Activated B cell treated with CpG ODN at 0.5 μM for 24 hours (primary cell): ENCODE data around the gene ANKRD11. TPM values are rescaled to one million over a fixed set of nuclear protein-coding genes. Genes with fewer than 3 reads are reported as not detected.

Experiments
- ATAC-seq: fragments of 200-7000 bp; cut with Tn5 transposase; one replicate; pipeline ENCODE4 v1.10.0; 2021; ENCODE audit warnings: low read depth, mild to moderate bottlenecking, moderate library complexity
- CTCF ChIA-PET: fragments of 350-600 bp; sonication (Branson Sonifier 250); formaldehyde crosslinking; loops from one replicate; lab custom pipeline; 2021; ENCODE audit warnings: antibody characterized with exemption; lab: Charles Lee
- POLR2A ChIA-PET: fragments of 350-600 bp; sonication (Branson Sonifier 250); formaldehyde crosslinking; loops from one replicate; lab custom pipeline; 2021; ENCODE audit warnings: antibody characterized with exemption; lab: Charles Lee
- DNase-seq: peaks from one replicate; pipeline ENCODE4 v3.0.0; 2022
- H3K27ac Mint-ChIP-seq: one replicate; pipeline ENCODE4 v1.8.0; 2020; ENCODE audit warnings: mixed read lengths
- H3K27me3 Mint-ChIP-seq: one replicate; pipeline ENCODE4 v1.8.0; 2021; ENCODE audit warnings: mixed read lengths
- H3K36me3 Mint-ChIP-seq: one replicate; pipeline ENCODE4 v1.8.0; 2021; ENCODE audit warnings: low read depth, mixed read lengths
- H3K4me1 Mint-ChIP-seq: one replicate; pipeline ENCODE4 v1.8.0; 2021; ENCODE audit warnings: mixed read lengths
- H3K4me3 Mint-ChIP-seq: one replicate; pipeline ENCODE4 v1.8.0; 2020; ENCODE audit warnings: mild to moderate bottlenecking, mixed read lengths
- H3K9me3 Mint-ChIP-seq: one replicate; pipeline ENCODE4 v1.8.0; 2020; ENCODE audit warnings: mixed read lengths
- CTCF ChIP-seq: fragments of 200-600 bp; IDR thresholded peaks from one replicate; pipeline ENCODE4 v1.8.0; 2022; ENCODE audit warnings: antibody characterized with exemption, mild to moderate bottlenecking
- intact Hi-C: fragments of 100-400 bp; cut with micrococcal nuclease; formaldehyde crosslinking; loops from one replicate; pipeline ENCODE4 v1.15.1; 2024
- total RNA-seq: library from RNA; stranded (reverse); gene quantifications from 2 replicates; pipeline ENCODE4 v1.2.3, GENCODE V29; 2022

The ANKRD11 gene
- total RNA-seq, 1 donor from 2014 or later = 243 TPM

- H3K27ac Mint-ChIP-seq = no peak overlapping the region
These were observed 201.4 kb downstream of the ANKRD11 start for GRCh38 chr16:89288966-89289365.

GRCh38 chr16:89288577-89288844 is 201.8 kb downstream of the ANKRD11 start:
- no peak overlapping the region for H3K27ac Mint-ChIP-seq

More at GRCh38 chr16:89288966-89289365, 201.4 kb downstream of the ANKRD11 start:
- H3K9me3 Mint-ChIP-seq = no peaks in the 10 kb centered on the region
- DNase-seq (no peak), ATAC-seq (no peak)
- intact Hi-C loops = loop anchor here (1.0 kb wide), 2 partner anchors 49 to 473 kb away; no protein-coding TSS in a partner anchor
- no peak for TF ChIP-seq CTCF
- H3K4me3 Mint-ChIP-seq = no peak overlapping the region
- peaks cover 4% of the 10 kb centered on the region for H3K4me1 Mint-ChIP-seq
- ChIA-PET CTCF (interaction anchor here (0.7 to 2.2 kb wide), 4 partner anchors 22 to 269 kb away, joined by 3 to 12 read pairs (median 4); partner anchors contain the start of gene SPG7), POLR2A (interaction anchor here (0.6 kb wide), 1 partner anchor 195 kb away, joined by 3 read pairs; no protein-coding TSS in a partner anchor)
- H3K36me3 Mint-ChIP-seq = peaks cover 49% of the 10 kb centered on the region
- H3K27me3 Mint-ChIP-seq = no peaks in the 10 kb centered on the region

GRCh38 chr16:89287777-89288576 is 202.4 kb downstream of the ANKRD11 start:
- Mint-ChIP-seq H3K27me3 (no peaks in the 10 kb centered on the region), H3K27ac (no peak overlapping the region), H3K36me3 (peaks cover 49% of the 10 kb centered on the region), H3K4me3 (no peak overlapping the region), H3K4me1 (peaks cover 4% of the 10 kb centered on the region), H3K9me3 (no peaks in the 10 kb centered on the region)
- ChIA-PET POLR2A (interaction anchor here (0.7 kb wide), 1 partner anchor 395 kb away, joined by 4 read pairs; no protein-coding TSS in a partner anchor), CTCF (interaction anchor here (0.5 to 2.2 kb wide), 2 partner anchors 190 to 221 kb away, joined by 3 to 12 read pairs; partner anchors contain the start of gene SPG7)
- intact Hi-C loops = no loop called here
- ATAC-seq (no peak), DNase-seq (no peak)
- TF ChIP-seq CTCF = no peak

More at GRCh38 chr16:89288577-89288844, 201.8 kb downstream of the ANKRD11 start:
- ChIA-PET CTCF (interaction anchor here (0.5 to 2.2 kb wide), 3 partner anchors 190 to 269 kb away, joined by 3 to 12 read pairs (median 3); partner anchors contain the start of gene SPG7), POLR2A (no interaction called here)
- H3K36me3 Mint-ChIP-seq = peaks cover 49% of the 10 kb centered on the region
- ATAC-seq = no peak
- no peaks in the 10 kb centered on the region for H3K9me3 Mint-ChIP-seq
- DNase-seq = no peak
- no peak overlapping the region for H3K4me3 Mint-ChIP-seq
- H3K27me3 Mint-ChIP-seq = no peaks in the 10 kb centered on the region
- intact Hi-C loops = no loop called here
- peaks cover 4% of the 10 kb centered on the region for H3K4me1 Mint-ChIP-seq
- TF ChIP-seq CTCF = no peak

- CTCF ChIA-PET = no interaction called here
- Mint-ChIP-seq H3K4me3 (no peak overlapping the region), H3K36me3 (peaks cover 38% of the 10 kb centered on the region), H3K9me3 (no peaks in the 10 kb centered on the region), H3K4me1 (peaks cover 4% of the 10 kb centered on the region), H3K27me3 (no peaks in the 10 kb centered on the region), H3K27ac (no peak overlapping the region)
- ATAC-seq (no peak), DNase-seq (no peak)
- POLR2A ChIA-PET = no interaction called here
- no peak for TF ChIP-seq CTCF
- intact Hi-C loops = no loop called here
These were observed 204.3 kb downstream of the ANKRD11 start for GRCh38 chr16:89286096-89286495.

GRCh38 chr16:89285381-89285780 is 205.0 kb downstream of the ANKRD11 start:
- ATAC-seq (no peak), DNase-seq (no peak)
- peaks cover 34% of the 10 kb centered on the region for H3K36me3 Mint-ChIP-seq
- intact Hi-C loops = no loop called here
- no peaks in the 10 kb centered on the region for H3K9me3 Mint-ChIP-seq
- H3K4me3 Mint-ChIP-seq = no peak overlapping the region
- POLR2A ChIA-PET = no interaction called here
- peaks cover 4% of the 10 kb centered on the region for H3K4me1 Mint-ChIP-seq
- CTCF ChIA-PET = no interaction called here
- no peak overlapping the region for H3K27ac Mint-ChIP-seq
- no peak for TF ChIP-seq CTCF
- H3K27me3 Mint-ChIP-seq = no peaks in the 10 kb centered on the region
